Aorta (tissue), 5 donors: ENCODE data around the gene MECP2. TPM values are rescaled to one million over a fixed set of nuclear protein-coding genes. Genes with fewer than 3 reads are reported as not detected.

ENCODE experiments used
- ATAC-seq: fragments of 200-7000 bp; cut with Tn5 transposase; one replicate; pipeline ENCODE4 v1.9.1; 2022; ENCODE audit warnings: moderate library complexity; ENCODE audit not compliant: low FRiP score
- DNase-seq, 2 donors: peaks; one replicate each; pipeline ENCODE4 v3.0.0-alpha.2; 2020
- H3K27ac ChIP-seq, 2 donors: one replicate each; pipeline ENCODE4 v1.5.1; 2013; ENCODE audit warnings: low read length in 2 of 2, mild to moderate bottlenecking in 2 of 2, moderate library complexity in 2 of 2, control low read depth in 1 of 2, inconsistent platforms in 1 of 2, low read depth in 1 of 2
- H3K27me3 ChIP-seq, 2 donors: one replicate each; pipeline ENCODE4 v1.6.1; 2013; ENCODE audit warnings: control low read depth in 1 of 2, low read length in 1 of 2, mild to moderate bottlenecking in 1 of 2, moderate library complexity in 1 of 2; ENCODE audit not compliant: insufficient read depth in 2 of 2, control insufficient read depth in 1 of 2
- H3K36me3 ChIP-seq, 2 donors: one replicate each; pipeline ENCODE4 v1.6.1; 2013; ENCODE audit warnings: control low read depth in 1 of 2, low read length in 1 of 2, mild to moderate bottlenecking in 1 of 2; ENCODE audit not compliant: insufficient read depth in 2 of 2, control insufficient read depth in 1 of 2
- H3K4me1 ChIP-seq, 2 donors: one replicate each; pipeline ENCODE4 v1.6.1; 2013; ENCODE audit warnings: low read length in 2 of 2, control low read depth in 1 of 2, mild to moderate bottlenecking in 1 of 2, moderate library complexity in 1 of 2; ENCODE audit not compliant: insufficient read depth in 2 of 2, control insufficient read depth in 1 of 2
- H3K4me3 ChIP-seq, 2 donors: one replicate each; pipeline ENCODE4 v1.5.1; 2013; ENCODE audit warnings: low read length in 2 of 2, control low read depth in 1 of 2, mild to moderate bottlenecking in 1 of 2
- H3K9me3 ChIP-seq: one replicate; pipeline ENCODE4 v1.6.1; 2013; ENCODE audit warnings: mild to moderate bottlenecking, low read length; ENCODE audit not compliant: control insufficient read depth
- WGBS, 2 donors: extraction: QIAGEN DNeasy Blood & Tissue Kit; methylation state at CpG; one replicate each; pipeline ENCODE4 v1.1.7; 2013; 5-methylcytosine and 5-hydroxymethylcytosine counted together
- intact Hi-C, 2 donors: fragments of 100-400 bp; cut with DNase I; formaldehyde crosslinking; loops; one replicate each; pipeline versions ENCODE4 v1.14.2 to v1.15.0; 2022
- polyA plus RNA-seq, 2 donors: library from polyadenylated mRNA; stranded (reverse); fragments of 200-250 nt; gene quantifications; one replicate each; pipeline ENCODE4 v1.2.3, GENCODE V29; 2013
- total RNA-seq, 2 donors: library from RNA; stranded (reverse); fragmentation: NEBNext Ultra II Directional; extraction: Animal tissue kit (Norgen Biotek cat#: 25700); gene quantifications; one replicate each; pipeline ENCODE4 v1.2.1, GENCODE V29; 2021
- donor health status: healthy with polysubstance abuse.
- donor health status: Bipolar disorder and iron deficiency.
- donor health status: DM: no; HTN: no; CAD: no.
- donor health status: DM: no; HTN: no; CAD: no.
- donor health status: DM: yes; HTN: yes; CAD: no.

The MECP2 gene
- total and polyA plus RNA-seq, 4 donors: 10.4 to 80.7 (median 49.2) TPM

DNA sequence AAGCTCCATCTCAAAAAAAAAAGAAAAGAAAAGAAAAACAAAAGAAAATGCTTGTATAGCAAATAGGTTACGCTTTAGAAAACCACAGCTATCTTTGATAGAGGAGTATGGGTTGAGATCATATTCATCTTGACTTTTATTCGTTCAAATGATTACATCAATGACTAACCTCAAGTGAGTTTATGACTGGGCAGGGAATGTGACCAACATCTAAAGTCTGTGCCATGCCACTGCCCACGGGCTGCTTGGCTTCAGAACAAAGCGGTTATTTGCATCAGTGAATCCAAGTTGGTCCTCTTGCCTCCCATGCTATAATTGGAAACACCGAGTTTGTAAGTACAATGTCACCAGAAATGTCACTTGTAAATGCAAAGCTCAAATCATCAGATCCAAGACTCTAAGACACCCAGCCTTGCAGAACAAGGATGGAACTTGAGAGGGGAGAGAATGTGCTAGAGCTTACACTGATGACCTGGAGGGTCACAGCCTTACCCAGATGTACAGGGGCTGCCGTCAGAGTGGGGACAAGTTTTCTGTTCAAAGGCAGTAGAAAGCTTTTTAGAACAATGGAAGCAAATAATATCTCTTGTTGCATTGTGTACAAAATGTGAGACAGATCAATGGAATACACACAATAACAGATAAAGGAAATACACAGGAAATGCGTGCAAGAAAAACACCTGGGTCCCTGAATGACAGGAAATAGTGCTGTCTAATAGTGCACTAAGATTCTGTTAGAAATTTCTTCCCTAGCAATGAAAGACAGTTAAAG is 38.1 kb upstream of the MECP2 start:
- H3K27ac ChIP-seq: no peak overlapping the region
- no peak overlapping the region for H3K4me3 ChIP-seq
- ATAC-seq: no peak
- DNase-seq: no peak
- H3K9me3 ChIP-seq: no peaks in the 10 kb centered on the region
- H3K4me1 ChIP-seq: no peaks in the 10 kb centered on the region
- H3K27me3 ChIP-seq: no peaks in the 10 kb centered on the region
- WGBS, 2 donors: 65 to 73% methylated on average over 7 of the region's 7 CpGs
- no peaks in the 10 kb centered on the region for H3K36me3 ChIP-seq
- intact Hi-C loops: no loop called here

DNA sequence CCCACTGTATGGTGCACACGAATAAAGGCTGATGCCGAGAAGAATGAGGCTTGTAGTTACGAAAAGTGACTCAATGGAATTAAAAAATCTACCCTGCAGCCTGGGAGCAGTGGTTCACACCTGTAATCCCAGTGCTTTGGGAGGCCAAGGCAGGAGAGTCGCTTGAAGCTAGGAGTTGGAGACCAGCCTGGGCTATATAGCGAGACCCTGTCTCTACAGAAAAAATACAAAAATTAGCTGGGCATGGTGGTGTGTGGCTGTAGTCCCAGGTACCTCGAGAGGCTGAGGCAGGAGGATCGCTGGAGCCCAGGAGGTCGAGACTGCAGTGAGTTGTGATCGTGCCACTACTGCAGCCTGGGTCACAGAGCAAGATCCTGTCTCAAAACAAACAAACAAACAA is 34.8 kb upstream of the MECP2 start:
- no peaks in the 10 kb centered on the region for H3K36me3 ChIP-seq
- no peak overlapping the region for H3K4me3 ChIP-seq
- H3K27me3 ChIP-seq: no peaks in the 10 kb centered on the region
- intact Hi-C loops: no loop called here
- DNase-seq: peak in 1 of 2 donors; percentile 13
- H3K4me1 ChIP-seq: no peaks in the 10 kb centered on the region
- ATAC-seq: no peak
- H3K27ac ChIP-seq: no peak overlapping the region
- no peaks in the 10 kb centered on the region for H3K9me3 ChIP-seq
- WGBS, 2 donors: 82 to 95% methylated on average over 9 of the region's 9 CpGs

DNA sequence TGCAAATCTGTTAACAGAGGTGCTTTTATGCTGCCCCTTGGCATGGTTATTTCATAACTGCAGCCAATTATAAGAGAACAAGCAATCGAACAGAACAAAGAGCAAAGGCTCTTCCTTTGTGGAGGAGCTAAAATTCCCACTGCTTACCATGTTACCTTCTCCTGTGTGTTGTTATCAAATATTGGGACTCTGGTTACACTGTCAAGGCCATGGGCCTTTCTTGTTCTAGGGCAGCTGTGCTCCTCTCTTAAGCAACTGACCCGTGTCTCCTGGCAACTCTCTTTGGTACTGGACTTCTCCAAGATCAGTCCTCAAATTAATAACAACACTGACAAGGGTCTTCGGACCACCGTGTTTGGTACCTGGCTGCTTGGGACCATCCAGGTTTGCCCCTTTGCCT is 34.4 kb upstream of the MECP2 start:
- Histone ChIP-seq H3K27me3 (no peaks in the 10 kb centered on the region), H3K27ac (no peak overlapping the region), H3K36me3 (no peaks in the 10 kb centered on the region), H3K4me3 (no peak overlapping the region), H3K9me3 (no peaks in the 10 kb centered on the region), H3K4me1 (no peaks in the 10 kb centered on the region)
- ATAC-seq: no peak
- intact Hi-C loops: no loop called here
- DNase-seq: no peak
- 84 to 86% methylated on average over 4 of the region's 4 CpGs for WGBS, 2 donors

DNA sequence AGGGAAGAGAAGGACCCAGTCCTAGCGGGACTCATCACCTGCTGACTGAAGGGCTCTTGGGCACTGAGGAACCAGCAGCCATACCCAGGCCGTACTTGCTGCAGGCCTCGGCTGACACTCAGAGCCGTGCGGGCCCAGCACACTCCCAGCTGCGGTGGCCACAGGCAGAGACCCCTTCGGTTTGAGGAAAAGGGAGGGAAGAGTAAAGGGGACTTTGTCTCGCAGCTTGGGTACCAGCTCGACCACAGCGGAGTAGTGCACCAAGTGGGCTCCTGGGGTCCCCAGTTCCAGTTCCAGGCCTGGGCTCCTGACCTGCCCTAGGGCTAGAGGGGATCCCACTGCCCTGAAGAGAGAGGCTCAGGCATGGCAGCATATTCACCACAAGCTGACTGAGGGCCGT is 28.6 kb upstream of the MECP2 start:
- Histone ChIP-seq H3K4me3 (no peak overlapping the region), H3K36me3 (no peaks in the 10 kb centered on the region), H3K27ac (no peak overlapping the region), H3K4me1 (no peaks in the 10 kb centered on the region), H3K27me3 (no peaks in the 10 kb centered on the region), H3K9me3 (no peaks in the 10 kb centered on the region)
- 94 to 97% methylated on average over 11 of the region's 11 CpGs for WGBS, 2 donors
- intact Hi-C loops: no loop called here
- peak in 1 of 2 donors; percentile 64 for DNase-seq
- ATAC-seq: no peak

DNA sequence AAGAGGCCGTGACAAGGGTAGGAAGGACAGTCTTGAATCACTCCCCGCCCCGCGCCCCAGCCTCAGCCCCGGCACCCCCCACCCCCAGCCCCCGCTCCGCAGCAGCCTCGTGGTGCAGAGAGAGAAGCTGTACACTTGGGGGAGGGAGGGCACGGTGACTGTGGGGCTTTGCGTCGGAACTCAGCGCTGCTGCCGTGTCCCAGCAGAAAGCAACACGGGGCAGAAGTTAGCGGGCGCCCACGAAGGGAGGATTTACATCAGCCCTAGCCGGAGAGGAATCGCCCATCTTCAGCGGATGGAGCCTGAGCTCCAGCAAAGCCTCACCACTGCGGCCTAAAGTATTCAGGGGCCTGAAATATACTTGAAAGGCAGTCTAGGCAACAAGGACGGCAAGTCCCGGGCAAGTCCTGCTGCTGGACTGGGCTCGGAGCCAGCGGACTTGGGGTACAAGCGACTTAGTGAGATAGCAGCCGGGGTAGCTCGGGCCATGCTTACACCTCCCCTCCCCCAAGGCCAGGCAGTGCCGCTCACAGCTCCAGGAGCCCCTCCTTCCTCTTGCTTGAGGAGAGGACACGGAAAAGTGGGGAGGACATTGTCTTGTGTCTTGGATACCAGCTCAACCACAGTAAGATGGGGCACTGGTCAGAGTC is 28.0 kb upstream of the MECP2 start:
- intact Hi-C loops: no loop called here
- ATAC-seq (no peak), DNase-seq (peak in 1 of 2 donors; percentile 69)
- H3K36me3 ChIP-seq: no peaks in the 10 kb centered on the region
- no peaks in the 10 kb centered on the region for H3K4me1 ChIP-seq
- H3K4me3 ChIP-seq: no peak overlapping the region
- 75 to 77% methylated on average over 30 of the region's 30 CpGs for WGBS, 2 donors
- H3K9me3 ChIP-seq: no peaks in the 10 kb centered on the region
- H3K27me3 ChIP-seq: no peaks in the 10 kb centered on the region
- no peak overlapping the region for H3K27ac ChIP-seq

DNA sequence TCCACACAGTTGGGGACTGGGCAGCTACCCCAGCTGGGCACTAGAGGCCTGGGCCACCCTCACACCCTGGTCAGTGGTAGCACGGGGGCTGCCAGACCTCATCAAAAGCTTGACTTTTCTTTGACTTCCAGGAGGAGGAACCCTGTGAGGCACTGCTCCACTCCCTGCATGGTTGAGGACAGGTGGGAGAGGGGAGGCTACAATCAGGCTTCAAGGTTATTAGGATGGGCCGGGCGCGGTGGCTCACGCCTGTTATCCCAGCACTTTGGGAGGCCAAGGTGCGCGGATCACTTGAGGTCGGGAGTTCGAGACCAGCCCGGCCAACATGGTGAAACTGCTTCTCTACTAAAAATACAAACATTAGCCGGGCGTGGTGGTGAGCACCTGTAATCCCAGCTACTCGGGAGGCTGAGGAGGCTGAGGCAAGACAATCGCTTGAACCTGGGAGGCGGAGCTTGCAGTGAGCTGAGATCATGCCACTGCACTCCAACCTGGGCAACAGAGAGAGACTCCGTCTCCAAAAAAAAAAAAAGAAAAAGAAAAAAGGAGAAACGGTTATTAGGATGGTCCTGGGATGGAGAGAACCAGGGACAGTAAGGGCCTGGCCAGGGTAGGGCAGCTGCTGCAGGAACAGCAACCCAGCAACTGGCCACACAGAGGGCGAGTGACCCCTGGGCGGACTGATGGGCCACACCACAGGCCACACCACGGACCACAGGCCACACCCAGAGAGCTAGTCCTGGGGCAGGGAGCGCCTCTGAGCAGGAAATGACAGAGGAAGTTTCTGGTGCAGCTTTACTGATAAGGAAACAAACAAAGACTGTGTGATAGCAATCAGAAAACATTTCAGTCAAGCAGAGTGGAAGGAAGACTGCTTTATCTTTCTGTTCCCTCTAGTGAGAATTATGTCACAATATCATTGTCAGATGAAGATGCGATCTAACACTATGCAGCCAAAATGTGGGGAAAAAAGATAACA is 26.0 kb upstream of the MECP2 start:
- Histone ChIP-seq H3K9me3 (no peaks in the 10 kb centered on the region), H3K4me3 (no peak overlapping the region), H3K27ac (no peak overlapping the region), H3K4me1 (no peaks in the 10 kb centered on the region), H3K36me3 (no peaks in the 10 kb centered on the region), H3K27me3 (no peaks in the 10 kb centered on the region)
- DNase-seq (peak in 1 of 2 donors; percentile 61), ATAC-seq (no peak)
- intact Hi-C loops: no loop called here
- WGBS, 2 donors: 87 to 89% methylated on average over 22 of the region's 22 CpGs

DNA sequence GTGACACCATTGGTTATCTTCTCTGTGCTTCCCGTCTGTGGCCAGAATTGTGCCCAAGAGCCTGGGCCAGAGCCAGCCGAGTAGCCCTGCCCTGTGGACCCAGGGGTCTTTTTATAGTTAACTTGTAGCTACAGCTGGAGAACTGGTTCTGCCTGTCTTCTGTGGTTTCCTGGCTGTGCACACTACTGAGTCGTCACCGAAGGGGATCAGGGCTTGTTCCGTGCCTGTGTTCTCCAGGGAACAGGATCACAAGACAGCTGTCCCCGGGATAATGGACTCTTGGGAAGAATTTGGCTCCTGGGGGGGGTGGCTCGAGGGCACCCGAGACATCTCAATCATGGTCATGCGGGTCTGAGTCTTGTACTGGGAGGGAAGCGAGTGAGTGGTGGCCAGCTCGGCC is 24.4 kb upstream of the MECP2 start:
- Histone ChIP-seq H3K4me3 (no peak overlapping the region), H3K27ac (no peak overlapping the region), H3K36me3 (no peaks in the 10 kb centered on the region), H3K27me3 (no peaks in the 10 kb centered on the region), H3K9me3 (no peaks in the 10 kb centered on the region), H3K4me1 (no peaks in the 10 kb centered on the region)
- DNase-seq (no peak), ATAC-seq (no peak)
- intact Hi-C loops: no loop called here
- WGBS, 2 donors: 62 to 67% methylated on average over 11 of the region's 11 CpGs

DNA sequence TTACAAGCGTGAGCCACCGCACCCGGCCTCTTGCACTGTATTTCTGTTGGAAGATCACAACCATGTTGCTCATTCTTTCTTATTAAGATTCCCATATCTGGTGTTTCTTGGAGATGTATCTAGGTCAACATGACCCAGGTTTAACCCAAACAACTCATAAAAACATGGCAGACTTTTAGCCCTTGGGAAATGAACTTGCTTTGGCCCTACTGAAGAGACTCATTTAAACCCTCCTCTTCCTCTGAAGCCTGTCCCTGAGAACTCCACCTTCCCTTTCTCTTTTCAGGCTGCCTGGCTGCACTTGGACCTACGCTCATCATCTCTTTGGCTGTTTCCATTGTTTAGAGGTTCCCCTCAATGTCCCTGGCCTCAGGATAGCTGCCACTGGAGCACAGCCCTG is 23.7 kb upstream of the MECP2 start:
- WGBS, 2 donors: 88 to 95% methylated on average over 4 of the region's 4 CpGs
- Histone ChIP-seq H3K36me3 (no peaks in the 10 kb centered on the region), H3K4me3 (no peak overlapping the region), H3K9me3 (no peaks in the 10 kb centered on the region), H3K4me1 (no peaks in the 10 kb centered on the region), H3K27me3 (no peaks in the 10 kb centered on the region), H3K27ac (no peak overlapping the region)
- DNase-seq: no peak
- intact Hi-C loops: no loop called here
- peak; percentile 61 for ATAC-seq
